ENCODE data around the gene LY6G6F. TPM values are rescaled to one million over a fixed set of nuclear protein-coding genes. Genes with fewer than 3 reads are reported as not detected.

Gene LY6G6F
- total and polyA plus RNA-seq, 2 of the 13 experiments (the other 11 are each of a cell fraction or from before 2014, with no cell fraction given), result not detected

DNA sequence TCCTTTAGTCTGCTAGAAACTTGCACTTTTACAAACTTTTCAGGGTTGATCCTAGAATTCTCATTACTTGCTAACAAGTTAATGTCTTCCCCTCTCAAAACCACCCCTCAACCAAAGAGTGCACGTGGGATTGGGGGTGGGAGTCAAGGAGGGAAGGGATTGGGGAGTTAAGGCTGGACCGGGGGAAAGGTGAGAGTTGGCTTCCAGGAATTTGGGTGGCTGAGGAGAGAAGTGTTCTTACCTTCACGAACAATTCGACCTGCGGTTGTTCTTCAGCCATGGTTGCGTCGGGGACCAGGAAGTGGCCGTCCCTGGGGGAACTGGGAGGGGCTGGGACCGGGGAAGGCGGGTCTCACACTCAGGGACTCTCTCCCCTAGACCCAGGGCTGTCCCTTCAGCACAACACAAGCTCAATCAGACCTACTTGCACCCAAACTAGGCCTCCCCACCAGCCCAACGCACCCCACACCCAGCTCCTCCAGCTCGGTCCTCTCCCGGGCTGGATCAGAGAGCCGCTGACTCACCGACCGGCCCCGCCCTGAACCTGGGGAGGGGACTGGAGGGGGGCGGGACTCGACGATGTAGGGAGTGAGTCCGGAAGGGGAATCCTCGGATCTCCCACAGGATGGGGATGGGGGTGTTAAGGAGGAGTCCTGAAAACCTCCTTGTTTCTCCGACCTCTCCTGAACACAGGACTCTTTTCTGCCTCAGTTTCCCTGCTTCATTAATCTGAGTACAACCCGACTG is 29.5 kb downstream of the LY6G6F start, which contains the start of gene CLIC1 (continued):
- TF ChIP-seq, protein P1, sequence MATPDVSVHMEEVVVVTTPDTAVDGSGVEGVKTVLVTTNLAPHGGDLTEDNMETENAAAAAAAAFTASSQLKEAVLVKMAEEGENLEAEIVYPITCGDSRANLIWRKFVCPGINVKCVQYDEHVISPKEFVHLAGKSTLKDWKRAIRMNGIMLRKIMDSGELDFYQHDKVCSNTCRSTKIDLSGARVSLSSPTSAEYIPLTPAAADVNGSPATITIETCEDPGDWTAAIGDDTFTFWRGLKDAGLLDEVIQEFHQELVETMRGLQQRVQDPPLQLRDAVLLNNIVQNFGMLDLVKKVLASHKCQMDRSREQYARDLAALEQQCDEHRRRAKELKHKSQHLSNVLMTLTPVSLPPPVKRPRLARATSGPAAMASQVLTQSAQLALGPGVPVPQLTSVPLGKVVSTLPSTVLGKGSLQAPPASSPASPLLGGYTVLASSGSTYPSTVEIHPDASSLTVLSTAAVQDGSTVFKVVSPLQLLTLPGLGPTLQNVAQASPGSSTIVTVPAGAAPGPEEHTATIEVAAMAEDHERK (CRISPR knock-in tag; IDR thresholded peaks at IDR 0.05; ENCODE audit: low read depth), result 0 out of 2 replicates have a peak, but pooled peaks have one; percentile 21
- TF ChIP-seq CBX1 (IDR thresholded peaks at IDR 0.05; ENCODE audit: low read depth) (peak; percentile 46), PTBP1 (IDR thresholded peaks at IDR 0.05; ENCODE audit: low read depth, low read length, poor library complexity, severe bottlenecking) (peak; percentile 80), RELA (CRISPR knock-in tag; IDR thresholded peaks at IDR 0.05) (no peak), ZNF543 (CRISPR knock-in tag; IDR thresholded peaks at IDR 0.05) (0 out of 2 replicates have a peak, but pooled peaks have one; percentile 65), ZSCAN29 (CRISPR knock-in tag; conservative IDR thresholded peaks at IDR 0.05) (no peak; the same call in 1 of the 2 replicates), ZNF563 (CRISPR knock-in tag; IDR thresholded peaks at IDR 0.05) (peak; percentile 89; the same call in 1 of the 2 replicates), SETDB1 (CRISPR knock-in tag; IDR thresholded peaks at IDR 0.05; ENCODE audit: borderline replicate concordance) (no peak), KLF16 (CRISPR knock-in tag; IDR thresholded peaks at IDR 0.05) (peak in 1 of 2 experiments; percentile 95; a peak in 2 of 4 replicates)
- TF ChIP-seq, protein P2, sequence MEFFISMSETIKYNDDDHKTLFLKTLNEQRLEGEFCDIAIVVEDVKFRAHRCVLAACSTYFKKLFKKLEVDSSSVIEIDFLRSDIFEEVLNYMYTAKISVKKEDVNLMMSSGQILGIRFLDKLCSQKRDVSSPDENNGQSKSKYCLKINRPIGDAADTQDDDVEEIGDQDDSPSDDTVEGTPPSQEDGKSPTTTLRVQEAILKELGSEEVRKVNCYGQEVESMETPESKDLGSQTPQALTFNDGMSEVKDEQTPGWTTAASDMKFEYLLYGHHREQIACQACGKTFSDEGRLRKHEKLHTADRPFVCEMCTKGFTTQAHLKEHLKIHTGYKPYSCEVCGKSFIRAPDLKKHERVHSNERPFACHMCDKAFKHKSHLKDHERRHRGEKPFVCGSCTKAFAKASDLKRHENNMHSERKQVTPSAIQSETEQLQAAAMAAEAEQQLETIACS (CRISPR knock-in tag; IDR thresholded peaks at IDR 0.05), result no peak
- TF ChIP-seq, protein P3, sequence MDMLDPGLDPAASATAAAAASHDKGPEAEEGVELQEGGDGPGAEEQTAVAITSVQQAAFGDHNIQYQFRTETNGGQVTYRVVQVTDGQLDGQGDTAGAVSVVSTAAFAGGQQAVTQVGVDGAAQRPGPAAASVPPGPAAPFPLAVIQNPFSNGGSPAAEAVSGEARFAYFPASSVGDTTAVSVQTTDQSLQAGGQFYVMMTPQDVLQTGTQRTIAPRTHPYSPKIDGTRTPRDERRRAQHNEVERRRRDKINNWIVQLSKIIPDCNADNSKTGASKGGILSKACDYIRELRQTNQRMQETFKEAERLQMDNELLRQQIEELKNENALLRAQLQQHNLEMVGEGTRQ (IDR thresholded peaks at IDR 0.05; ENCODE audit: low read depth, low read length), result no peak
- TF ChIP-seq, protein P3 (CRISPR knock-in tag; IDR thresholded peaks at IDR 0.05; ENCODE audit: borderline replicate concordance), result no peak
- TF ChIP-seq, protein P4, sequence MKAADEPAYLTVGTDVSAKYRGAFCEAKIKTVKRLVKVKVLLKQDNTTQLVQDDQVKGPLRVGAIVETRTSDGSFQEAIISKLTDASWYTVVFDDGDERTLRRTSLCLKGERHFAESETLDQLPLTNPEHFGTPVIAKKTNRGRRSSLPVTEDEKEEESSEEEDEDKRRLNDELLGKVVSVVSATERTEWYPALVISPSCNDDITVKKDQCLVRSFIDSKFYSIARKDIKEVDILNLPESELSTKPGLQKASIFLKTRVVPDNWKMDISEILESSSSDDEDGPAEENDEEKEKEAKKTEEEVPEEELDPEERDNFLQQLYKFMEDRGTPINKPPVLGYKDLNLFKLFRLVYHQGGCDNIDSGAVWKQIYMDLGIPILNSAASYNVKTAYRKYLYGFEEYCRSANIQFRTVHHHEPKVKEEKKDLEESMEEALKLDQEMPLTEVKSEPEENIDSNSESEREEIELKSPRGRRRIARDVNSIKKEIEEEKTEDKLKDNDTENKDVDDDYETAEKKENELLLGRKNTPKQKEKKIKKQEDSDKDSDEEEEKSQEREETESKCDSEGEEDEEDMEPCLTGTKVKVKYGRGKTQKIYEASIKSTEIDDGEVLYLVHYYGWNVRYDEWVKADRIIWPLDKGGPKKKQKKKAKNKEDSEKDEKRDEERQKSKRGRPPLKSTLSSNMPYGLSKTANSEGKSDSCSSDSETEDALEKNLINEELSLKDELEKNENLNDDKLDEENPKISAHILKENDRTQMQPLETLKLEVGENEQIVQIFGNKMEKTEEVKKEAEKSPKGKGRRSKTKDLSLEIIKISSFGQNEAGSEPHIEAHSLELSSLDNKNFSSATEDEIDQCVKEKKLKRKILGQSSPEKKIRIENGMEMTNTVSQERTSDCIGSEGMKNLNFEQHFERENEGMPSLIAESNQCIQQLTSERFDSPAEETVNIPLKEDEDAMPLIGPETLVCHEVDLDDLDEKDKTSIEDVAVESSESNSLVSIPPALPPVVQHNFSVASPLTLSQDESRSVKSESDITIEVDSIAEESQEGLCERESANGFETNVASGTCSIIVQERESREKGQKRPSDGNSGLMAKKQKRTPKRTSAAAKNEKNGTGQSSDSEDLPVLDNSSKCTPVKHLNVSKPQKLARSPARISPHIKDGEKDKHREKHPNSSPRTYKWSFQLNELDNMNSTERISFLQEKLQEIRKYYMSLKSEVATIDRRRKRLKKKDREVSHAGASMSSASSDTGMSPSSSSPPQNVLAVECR (CRISPR knock-in tag; IDR thresholded peaks at IDR 0.05; ENCODE audit: borderline replicate concordance), result peak; percentile 90
- TF ChIP-seq, protein P5, sequence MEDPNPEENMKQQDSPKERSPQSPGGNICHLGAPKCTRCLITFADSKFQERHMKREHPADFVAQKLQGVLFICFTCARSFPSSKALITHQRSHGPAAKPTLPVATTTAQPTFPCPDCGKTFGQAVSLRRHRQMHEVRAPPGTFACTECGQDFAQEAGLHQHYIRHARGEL (CRISPR knock-in tag; IDR thresholded peaks at IDR 0.05), result 0 out of 2 replicates have a peak, but pooled peaks have one; percentile 32
- TF ChIP-seq, protein P6, sequence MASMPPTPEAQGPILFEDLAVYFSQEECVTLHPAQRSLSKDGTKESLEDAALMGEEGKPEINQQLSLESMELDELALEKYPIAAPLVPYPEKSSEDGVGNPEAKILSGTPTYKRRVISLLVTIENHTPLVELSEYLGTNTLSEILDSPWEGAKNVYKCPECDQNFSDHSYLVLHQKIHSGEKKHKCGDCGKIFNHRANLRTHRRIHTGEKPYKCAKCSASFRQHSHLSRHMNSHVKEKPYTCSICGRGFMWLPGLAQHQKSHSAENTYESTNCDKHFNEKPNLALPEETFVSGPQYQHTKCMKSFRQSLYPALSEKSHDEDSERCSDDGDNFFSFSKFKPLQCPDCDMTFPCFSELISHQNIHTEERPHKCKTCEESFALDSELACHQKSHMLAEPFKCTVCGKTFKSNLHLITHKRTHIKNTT (CRISPR knock-in tag; IDR thresholded peaks at IDR 0.05), result no peak
